NB4 (cell line): ENCODE measurements around the gene YIPF1.

Experiments used
- DNase-seq: peaks from one replicate; pipeline ENCODE4 v3.0.0; 2010; ENCODE audit warnings: low read depth
- H3K4me3 ChIP-seq: one replicate; pipeline ENCODE4 v1.5.1; 2011; ENCODE audit warnings: mild to moderate bottlenecking, low read depth, low read length, moderate library complexity
- MYC ChIP-seq: IDR thresholded peaks from 2 replicates; pipeline ENCODE4 v1.6.1; 2011; ENCODE audit warnings: low read depth, low read length
- POLR2A ChIP-seq: IDR thresholded peaks from 2 replicates; pipeline ENCODE4 v1.6.1; 2011; ENCODE audit warnings: mild to moderate bottlenecking; ENCODE audit not compliant: insufficient read length; ENCODE audit errors: extremely low read depth
- TF ChIP-seq, protein P1 (sequence below): IDR thresholded peaks from one replicate; pipeline ENCODE4 v1.5.1; 2012; ENCODE audit warnings: low read depth, low read length
- TF ChIP-seq, protein P2 (sequence below): IDR thresholded peaks from 2 replicates; pipeline ENCODE4 v1.6.1; 2011; ENCODE audit warnings: low read depth, low read length

YIPF1 gene

DNA sequence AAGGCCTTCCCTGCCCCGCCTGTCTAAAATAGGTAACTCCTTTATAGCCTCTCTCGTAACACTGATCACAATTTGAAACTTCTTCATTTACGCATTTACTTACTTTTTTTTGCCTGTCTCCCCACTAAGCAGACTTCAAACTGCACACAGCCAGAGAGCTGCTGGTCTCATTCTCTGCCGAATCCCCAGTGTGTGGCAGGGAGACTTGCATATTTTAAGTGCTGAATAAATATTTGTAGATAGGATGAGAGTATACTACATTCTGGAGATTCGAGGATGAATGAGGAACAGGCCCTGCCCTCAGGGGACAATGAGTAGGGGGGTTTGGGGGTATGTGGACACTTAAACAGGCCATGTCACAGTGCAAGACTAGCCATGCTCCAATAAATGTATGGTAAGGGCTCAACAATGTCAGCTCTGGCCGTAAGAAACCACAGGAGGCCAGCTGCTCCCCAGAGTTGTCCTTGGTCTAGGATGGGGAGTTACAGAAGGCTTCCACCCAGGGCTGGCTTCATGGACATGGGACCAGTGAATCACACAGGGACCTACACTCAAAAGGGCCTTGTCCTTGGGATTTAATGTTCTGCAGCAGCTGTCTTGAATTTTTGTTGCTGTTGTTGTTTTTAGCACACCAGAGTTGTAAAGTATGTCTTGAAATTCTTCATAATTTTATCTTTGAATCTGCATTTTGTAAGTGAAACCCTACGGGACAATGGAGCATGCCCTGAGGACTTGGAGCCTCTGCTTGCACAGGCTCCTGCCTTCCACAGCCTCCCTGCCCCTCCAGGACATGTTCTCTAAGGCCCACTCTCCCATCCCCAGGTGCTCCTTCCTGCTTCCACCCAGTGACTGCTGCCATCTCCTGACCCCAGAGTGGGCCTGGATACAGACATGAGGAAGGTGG lies 12.9 kb upstream of the YIPF1 start:
- TF ChIP-seq MYC = no peak
- TF ChIP-seq, protein P1, sequence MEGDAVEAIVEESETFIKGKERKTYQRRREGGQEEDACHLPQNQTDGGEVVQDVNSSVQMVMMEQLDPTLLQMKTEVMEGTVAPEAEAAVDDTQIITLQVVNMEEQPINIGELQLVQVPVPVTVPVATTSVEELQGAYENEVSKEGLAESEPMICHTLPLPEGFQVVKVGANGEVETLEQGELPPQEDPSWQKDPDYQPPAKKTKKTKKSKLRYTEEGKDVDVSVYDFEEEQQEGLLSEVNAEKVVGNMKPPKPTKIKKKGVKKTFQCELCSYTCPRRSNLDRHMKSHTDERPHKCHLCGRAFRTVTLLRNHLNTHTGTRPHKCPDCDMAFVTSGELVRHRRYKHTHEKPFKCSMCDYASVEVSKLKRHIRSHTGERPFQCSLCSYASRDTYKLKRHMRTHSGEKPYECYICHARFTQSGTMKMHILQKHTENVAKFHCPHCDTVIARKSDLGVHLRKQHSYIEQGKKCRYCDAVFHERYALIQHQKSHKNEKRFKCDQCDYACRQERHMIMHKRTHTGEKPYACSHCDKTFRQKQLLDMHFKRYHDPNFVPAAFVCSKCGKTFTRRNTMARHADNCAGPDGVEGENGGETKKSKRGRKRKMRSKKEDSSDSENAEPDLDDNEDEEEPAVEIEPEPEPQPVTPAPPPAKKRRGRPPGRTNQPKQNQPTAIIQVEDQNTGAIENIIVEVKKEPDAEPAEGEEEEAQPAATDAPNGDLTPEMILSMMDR = no peak
- TF ChIP-seq POLR2A = no peak
- TF ChIP-seq, protein P2, sequence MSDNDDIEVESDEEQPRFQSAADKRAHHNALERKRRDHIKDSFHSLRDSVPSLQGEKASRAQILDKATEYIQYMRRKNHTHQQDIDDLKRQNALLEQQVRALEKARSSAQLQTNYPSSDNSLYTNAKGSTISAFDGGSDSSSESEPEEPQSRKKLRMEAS = no peak
- DNase-seq = no peak
- no peak overlapping the region for H3K4me3 ChIP-seq

DNA sequence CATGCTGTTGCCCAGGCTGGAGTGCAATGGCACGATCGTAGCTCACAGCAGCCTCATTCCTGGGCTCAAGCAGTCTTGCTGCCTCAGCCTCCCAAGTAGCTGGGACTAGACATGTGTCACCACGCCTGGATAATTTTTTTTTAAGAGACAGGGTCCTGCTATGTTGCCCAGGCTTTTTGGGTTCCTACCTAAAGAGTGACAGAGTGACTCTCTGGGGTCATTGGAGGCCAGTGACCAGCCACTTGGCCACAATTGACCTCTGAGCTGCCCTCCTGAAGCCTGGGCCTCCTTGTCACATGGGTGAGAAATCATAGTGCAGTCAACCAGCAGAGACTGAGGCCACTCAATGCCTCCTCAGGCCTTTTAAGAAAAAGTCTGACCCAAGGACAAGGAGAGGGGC lies 10.1 kb upstream of the YIPF1 start:
- no peak overlapping the region for H3K4me3 ChIP-seq
- DNase-seq = no peak
- TF ChIP-seq MYC (no peak), POLR2A (no peak)
- TF ChIP-seq, protein P1 = no peak
- TF ChIP-seq, protein P2 = no peak

DNA sequence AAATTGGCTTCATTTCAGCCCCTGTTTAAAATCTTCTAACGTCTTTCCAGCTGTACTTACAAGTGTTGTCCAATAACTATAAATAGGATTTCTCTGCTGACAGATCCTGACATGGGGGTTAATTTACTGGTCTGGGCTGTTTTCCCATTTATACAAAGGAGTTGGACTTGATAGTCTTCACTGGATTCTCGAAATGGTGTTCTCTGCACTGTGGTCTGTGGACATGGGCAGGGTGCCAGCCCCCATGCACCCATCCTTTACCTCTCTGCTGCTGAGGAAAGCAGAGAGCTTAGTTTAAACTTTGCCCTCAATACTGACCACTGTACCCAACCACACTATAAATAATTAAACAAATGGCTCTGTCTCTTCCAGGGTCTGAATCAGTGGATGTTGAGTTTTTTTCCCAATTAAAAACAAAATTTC lies 9.6 kb upstream of the YIPF1 start:
- TF ChIP-seq, protein P1 = no peak
- TF ChIP-seq POLR2A (no peak), MYC (no peak)
- TF ChIP-seq, protein P2 = no peak

DNA sequence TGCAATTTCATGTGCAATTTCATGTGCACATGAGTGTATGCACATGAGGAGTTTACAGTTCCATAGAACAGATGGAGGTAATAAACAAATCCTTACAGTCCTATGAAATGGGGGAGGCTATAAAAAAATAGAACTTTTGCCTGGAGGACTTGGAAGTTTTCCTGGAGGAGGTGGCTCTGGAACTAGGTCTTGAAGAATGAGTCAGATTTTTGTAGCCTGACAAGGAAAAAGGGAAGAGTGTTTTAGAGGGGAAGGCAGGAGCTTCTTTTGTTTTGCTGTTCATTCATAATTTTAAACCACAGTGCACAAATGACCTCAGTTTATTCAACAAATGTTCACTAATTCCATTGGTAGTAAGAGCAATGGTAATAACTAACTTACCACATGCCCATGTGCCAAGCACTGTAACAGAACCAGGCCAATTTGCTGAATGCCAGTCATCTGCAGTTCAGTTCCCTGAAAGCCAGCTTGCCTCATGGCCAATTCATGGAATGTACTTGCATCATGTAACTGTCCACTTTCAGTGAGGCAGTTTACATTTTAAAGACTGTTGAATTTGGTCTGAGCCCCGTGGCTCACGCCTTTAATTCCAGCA lies 7.1 kb upstream of the YIPF1 start:
- no peak for DNase-seq
- TF ChIP-seq MYC (no peak), POLR2A (no peak)
- TF ChIP-seq, protein P1 = no peak
- TF ChIP-seq, protein P2 = no peak
- H3K4me3 ChIP-seq = no peak overlapping the region

More for the DNA sequence above, 9.6 kb upstream of the YIPF1 start:
- no peak for DNase-seq
- H3K4me3 ChIP-seq = no peak overlapping the region

DNA sequence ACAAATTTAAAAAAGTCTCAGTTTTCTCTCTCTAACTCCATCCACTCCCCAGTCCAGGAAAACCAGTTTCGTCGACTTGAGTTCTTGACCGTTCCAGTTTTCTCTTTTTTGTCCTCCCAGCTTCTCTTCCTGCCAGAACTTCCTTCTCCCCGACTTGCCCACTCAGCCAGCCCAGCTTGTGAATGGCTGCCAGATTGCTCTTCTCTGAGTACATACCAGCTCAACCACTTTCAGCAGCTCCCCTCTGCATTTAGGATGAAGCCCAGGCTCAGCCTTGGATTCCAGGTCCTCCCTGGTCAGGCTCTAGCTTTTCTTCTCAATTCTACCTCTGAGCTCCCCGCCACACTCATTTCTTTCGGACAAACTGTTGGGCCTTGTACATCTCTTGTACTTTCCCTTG lies 5.8 kb upstream of the YIPF1 start:
- no peak overlapping the region for H3K4me3 ChIP-seq
- TF ChIP-seq, protein P2 = no peak
- TF ChIP-seq MYC = no peak
- TF ChIP-seq, protein P1 = no peak
- no peak for TF ChIP-seq POLR2A
- DNase-seq = no peak
